Measurements from ENCODE around the gene CIDEC.
A peak's percentile ranks its signal among the peaks of the same experiment; 100 is the strongest.

Gene CIDEC

GRCh38 chr3:9879830-9880549 is at the start of gene CIDEC:
Gene CIDEC (minus strand): TSS chr3:9880253. CDS start chr3:9878486, 1,767 bp downstream.
- H3K4me1 Mint-ChIP-seq, result no peaks in the 10 kb centered on the region
- no peaks in the 10 kb centered on the region for H3K9me3 Mint-ChIP-seq
- H3K27ac Mint-ChIP-seq, result no peak within 1 kb of the TSS

GRCh38 chr3:9928158-9928557 is 48.1 kb upstream of the CIDEC start:
- DNase-seq (ENCODE audit: low spot score in 2 of 2) (no peak), ATAC-seq (no peak)
- H3K36me3 Mint-ChIP-seq, result peaks cover 10% of the 10 kb centered on the region
- H3K9me3 Mint-ChIP-seq, result no peaks in the 10 kb centered on the region
- H3K4me3 Mint-ChIP-seq, result no peak overlapping the region
- H3K27ac Mint-ChIP-seq, result no peak overlapping the region
- peaks cover 9% of the 10 kb centered on the region for H3K4me1 Mint-ChIP-seq

More at GRCh38 chr3:9879830-9880549, at the start of gene CIDEC:
- H3K4me3 Mint-ChIP-seq, result no peak within 1 kb of the TSS
- DNase-seq (ENCODE audit: low spot score in 2 of 2), result no peak
- no peaks in the 10 kb centered on the region for H3K36me3 Mint-ChIP-seq
- ATAC-seq, result no peak

- Mint-ChIP-seq H3K4me3 (no peak overlapping the region), H3K4me1 (peaks cover 15% of the 10 kb centered on the region), H3K9me3 (no peaks in the 10 kb centered on the region), H3K27ac (no peak overlapping the region), H3K36me3 (no peaks in the 10 kb centered on the region)
- ATAC-seq, result no peak
- DNase-seq (ENCODE audit: low spot score in 2 of 2), result no peak
Measured at GRCh38 chr3:9918261-9919038, 38.4 kb upstream of the CIDEC start.

GRCh38 chr3:9917820-9918219 is 37.8 kb upstream of the CIDEC start:
- H3K9me3 Mint-ChIP-seq, result no peaks in the 10 kb centered on the region
- H3K27ac Mint-ChIP-seq, result no peak overlapping the region
- H3K4me3 Mint-ChIP-seq, result no peak overlapping the region
- DNase-seq (ENCODE audit: low spot score in 2 of 2) (no peak), ATAC-seq (no peak)
- H3K4me1 Mint-ChIP-seq, result peaks cover 15% of the 10 kb centered on the region
- peaks cover under 1% of the 10 kb centered on the region for H3K36me3 Mint-ChIP-seq

GRCh38 chr3:9916734-9917680 is 37.0 kb upstream of the CIDEC start, which contains the start of gene IL17RC:
Gene IL17RC (plus strand): TSS chr3:9917098. CDS start chr3:9917316, 218 bp downstream.
- peak; percentile 69 for ATAC-seq
- Mint-ChIP-seq H3K36me3 (peaks cover 9% of the 10 kb centered on the region), H3K27ac (no peak within 1 kb of the TSS)

GRCh38 chr3:9916346-9916733 is 36.3 kb upstream of the CIDEC start:
- DNase-seq (ENCODE audit: low spot score in 2 of 2), result no peak
- no peak overlapping the region for H3K27ac Mint-ChIP-seq
- peaks cover 10% of the 10 kb centered on the region for H3K36me3 Mint-ChIP-seq
- H3K4me3 Mint-ChIP-seq, result peak overlapping the region; percentile 64
- H3K9me3 Mint-ChIP-seq, result no peaks in the 10 kb centered on the region
- ATAC-seq, result no peak
- H3K4me1 Mint-ChIP-seq, result peaks cover 27% of the 10 kb centered on the region

More at GRCh38 chr3:9916734-9917680, 37.0 kb upstream of the CIDEC start, which contains the start of gene IL17RC:
- peaks cover 21% of the 10 kb centered on the region for H3K4me1 Mint-ChIP-seq
- no peak for DNase-seq (ENCODE audit: low spot score in 2 of 2)
- peak within 1 kb of the TSS; percentile 64 for H3K4me3 Mint-ChIP-seq
- no peaks in the 10 kb centered on the region for H3K9me3 Mint-ChIP-seq

GRCh38 chr3:9915254-9916141 is 35.4 kb upstream of the CIDEC start:
- H3K4me1 Mint-ChIP-seq, result peaks cover 32% of the 10 kb centered on the region
- H3K9me3 Mint-ChIP-seq, result no peaks in the 10 kb centered on the region
- H3K27ac Mint-ChIP-seq, result no peak overlapping the region
- H3K36me3 Mint-ChIP-seq, result peaks cover 10% of the 10 kb centered on the region
- ATAC-seq (peak; percentile 53), DNase-seq (ENCODE audit: low spot score in 2 of 2) (no peak)
- H3K4me3 Mint-ChIP-seq, result peak overlapping the region; percentile 64

GRCh38 chr3:9914559-9915253 is 34.7 kb upstream of the CIDEC start:
- Mint-ChIP-seq H3K4me1 (peaks cover 36% of the 10 kb centered on the region), H3K9me3 (no peaks in the 10 kb centered on the region), H3K27ac (no peak overlapping the region), H3K4me3 (peak overlapping the region; percentile 64), H3K36me3 (peaks cover 10% of the 10 kb centered on the region)
- DNase-seq (ENCODE audit: low spot score in 2 of 2) (no peak), ATAC-seq (no peak)

- H3K9me3 Mint-ChIP-seq, result no peaks in the 10 kb centered on the region
- H3K4me1 Mint-ChIP-seq, result peaks cover 43% of the 10 kb centered on the region
- no peak overlapping the region for H3K27ac Mint-ChIP-seq
- H3K4me3 Mint-ChIP-seq, result no peak overlapping the region
- peaks cover 10% of the 10 kb centered on the region for H3K36me3 Mint-ChIP-seq
- no peak for DNase-seq (ENCODE audit: low spot score in 2 of 2)
- no peak for ATAC-seq
Measured at GRCh38 chr3:9914011-9914410, 34.0 kb upstream of the CIDEC start.

GRCh38 chr3:9913601-9914000 is 33.5 kb upstream of the CIDEC start:
- DNase-seq (ENCODE audit: low spot score in 2 of 2), result no peak
- no peaks in the 10 kb centered on the region for H3K9me3 Mint-ChIP-seq
- peaks cover 44% of the 10 kb centered on the region for H3K4me1 Mint-ChIP-seq
- ATAC-seq, result no peak
- H3K27ac Mint-ChIP-seq, result no peak overlapping the region
- H3K4me3 Mint-ChIP-seq, result no peak overlapping the region
- H3K36me3 Mint-ChIP-seq, result peaks cover 10% of the 10 kb centered on the region

GRCh38 chr3:9912294-9912935 is 32.4 kb upstream of the CIDEC start:
- Mint-ChIP-seq H3K4me3 (no peak overlapping the region), H3K27ac (peak overlapping the region; percentile 30), H3K4me1 (peaks cover 44% of the 10 kb centered on the region), H3K36me3 (peaks cover 18% of the 10 kb centered on the region), H3K9me3 (no peaks in the 10 kb centered on the region)
- ATAC-seq (peak; percentile 70), DNase-seq (ENCODE audit: low spot score in 2 of 2) (no peak)

GRCh38 chr3:9911863-9912262 is 31.8 kb upstream of the CIDEC start:
- no peak overlapping the region for H3K4me3 Mint-ChIP-seq
- H3K9me3 Mint-ChIP-seq, result no peaks in the 10 kb centered on the region
- DNase-seq (ENCODE audit: low spot score in 2 of 2) (no peak), ATAC-seq (no peak)
- peaks cover 18% of the 10 kb centered on the region for H3K36me3 Mint-ChIP-seq
- peaks cover 42% of the 10 kb centered on the region for H3K4me1 Mint-ChIP-seq
- peak overlapping the region; percentile 43 for H3K27ac Mint-ChIP-seq

GRCh38 chr3:9909221-9910013 is 29.4 kb upstream of the CIDEC start:
- no peak for DNase-seq (ENCODE audit: low spot score in 2 of 2)
- peaks cover 18% of the 10 kb centered on the region for H3K36me3 Mint-ChIP-seq
- H3K27ac Mint-ChIP-seq, result peak overlapping the region; percentile 52
- ATAC-seq, result no peak
- H3K4me1 Mint-ChIP-seq, result peaks cover 29% of the 10 kb centered on the region
- no peaks in the 10 kb centered on the region for H3K9me3 Mint-ChIP-seq
- no peak overlapping the region for H3K4me3 Mint-ChIP-seq
